ENCODE data around the gene AFG1L. TPM values are rescaled to one million over a fixed set of nuclear protein-coding genes. Genes with fewer than 3 reads are reported as not detected.
A peak's percentile ranks its signal among the peaks of the same experiment; 100 is the strongest.
"Not testable (repeated sequence)": the region's sequence is repeated elsewhere in the genome, so short reads cannot be mapped to it uniquely, and the experiment has no call there.

The AFG1L gene
- total and polyA plus RNA-seq, 8 donors = 0.45 to 18.5 (median 2.9) TPM; not detected in 1

GRCh38 chr6:108287373-108287772 lies 7.5 kb upstream of the AFG1L start:
- TF ChIP-seq POLR2AphosphoS5 (IDR thresholded peaks at IDR 0.05) (no peak), POLR2A (IDR thresholded peaks at IDR 0.05) (no peak), EP300 (IDR thresholded peaks at IDR 0.05) (no peak)
- TF ChIP-seq, protein P1, sequence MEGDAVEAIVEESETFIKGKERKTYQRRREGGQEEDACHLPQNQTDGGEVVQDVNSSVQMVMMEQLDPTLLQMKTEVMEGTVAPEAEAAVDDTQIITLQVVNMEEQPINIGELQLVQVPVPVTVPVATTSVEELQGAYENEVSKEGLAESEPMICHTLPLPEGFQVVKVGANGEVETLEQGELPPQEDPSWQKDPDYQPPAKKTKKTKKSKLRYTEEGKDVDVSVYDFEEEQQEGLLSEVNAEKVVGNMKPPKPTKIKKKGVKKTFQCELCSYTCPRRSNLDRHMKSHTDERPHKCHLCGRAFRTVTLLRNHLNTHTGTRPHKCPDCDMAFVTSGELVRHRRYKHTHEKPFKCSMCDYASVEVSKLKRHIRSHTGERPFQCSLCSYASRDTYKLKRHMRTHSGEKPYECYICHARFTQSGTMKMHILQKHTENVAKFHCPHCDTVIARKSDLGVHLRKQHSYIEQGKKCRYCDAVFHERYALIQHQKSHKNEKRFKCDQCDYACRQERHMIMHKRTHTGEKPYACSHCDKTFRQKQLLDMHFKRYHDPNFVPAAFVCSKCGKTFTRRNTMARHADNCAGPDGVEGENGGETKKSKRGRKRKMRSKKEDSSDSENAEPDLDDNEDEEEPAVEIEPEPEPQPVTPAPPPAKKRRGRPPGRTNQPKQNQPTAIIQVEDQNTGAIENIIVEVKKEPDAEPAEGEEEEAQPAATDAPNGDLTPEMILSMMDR (IDR thresholded peaks at IDR 0.05) = no peak
- Histone ChIP-seq H3K27me3 (no peaks in the 10 kb centered on the region), H3K4me3 (no peak overlapping the region), H3K9me3 (no peaks in the 10 kb centered on the region), H3K4me1 (no peaks in the 10 kb centered on the region), H3K27ac (no peak overlapping the region), H3K36me3 (no peaks in the 10 kb centered on the region)
- intact Hi-C loops (cut with DNase I; ENCODE audit: low total_unique reads) = no loop called here
- 65 to 82% (median 78%) methylated on average over 3 of the region's 3 CpGs for WGBS, 5 donors
- DNase-seq = no peak

GRCh38 chr6:108288742-108289141 lies 6.1 kb upstream of the AFG1L start:
- H3K27me3 ChIP-seq = no peaks in the 10 kb centered on the region
- no peaks in the 10 kb centered on the region for H3K36me3 ChIP-seq
- no peak for TF ChIP-seq POLR2A (IDR thresholded peaks at IDR 0.05)
- TF ChIP-seq POLR2AphosphoS5 (IDR thresholded peaks at IDR 0.05) = no peak
- H3K4me1 ChIP-seq = no peaks in the 10 kb centered on the region
- no peak overlapping the region for H3K27ac ChIP-seq
- intact Hi-C loops (cut with DNase I; ENCODE audit: low total_unique reads) = no loop called here
- no peak for DNase-seq
- H3K9me3 ChIP-seq = no peaks in the 10 kb centered on the region
- no peak overlapping the region for H3K4me3 ChIP-seq

- WGBS, 5 donors = 74 to 82% (median 80%) methylated on average over 4 of the region's 4 CpGs
- H3K9me3 ChIP-seq = no peaks in the 10 kb centered on the region
- no peaks in the 10 kb centered on the region for H3K27me3 ChIP-seq
- H3K4me1 ChIP-seq = peaks cover 12 to 15% (median 14%) of the 10 kb centered on the region in 4 donors
- no peaks in the 10 kb centered on the region for H3K36me3 ChIP-seq
- H3K27ac ChIP-seq = no peak overlapping the region
- no peak for TF ChIP-seq POLR2A (IDR thresholded peaks at IDR 0.05)
- no peak for TF ChIP-seq EP300 (IDR thresholded peaks at IDR 0.05)
- TF ChIP-seq POLR2AphosphoS5 (IDR thresholded peaks at IDR 0.05) = no peak
- TF ChIP-seq, protein P1 (IDR thresholded peaks at IDR 0.05) = no peak
- no peak overlapping the region for H3K4me3 ChIP-seq
- intact Hi-C loops (cut with DNase I; ENCODE audit: low total_unique reads) = no loop called here
- DNase-seq = no peak
These were observed 3.8 kb upstream of the AFG1L start for GRCh38 chr6:108291091-108291490.

DNA sequence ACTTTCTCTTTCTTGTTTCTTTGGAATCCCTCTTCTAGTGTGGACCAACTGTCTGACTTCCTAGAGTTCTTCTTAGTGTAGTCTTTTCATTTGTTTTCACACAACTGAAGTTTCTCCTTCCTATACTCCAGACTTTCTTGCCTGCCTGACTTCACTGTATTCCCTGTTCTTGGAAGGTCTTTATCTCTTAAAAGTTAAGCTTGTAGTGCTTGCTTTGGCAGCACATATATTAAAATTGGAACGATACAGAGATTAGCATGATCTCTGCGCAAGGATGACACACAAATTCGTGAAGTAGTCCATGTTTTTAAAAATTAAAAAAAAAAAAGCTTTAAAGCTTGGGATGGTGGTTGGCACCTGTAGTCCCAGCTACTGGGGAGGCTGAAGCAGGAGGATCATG lies 2.3 kb upstream of the AFG1L start:
- WGBS, 5 donors = 23 to 72% (median 42%) methylated on average over 3 of the region's 3 CpGs
- H3K4me3 ChIP-seq; H3K9me3 ChIP-seq; DNase-seq; intact Hi-C loops (cut with DNase I; ENCODE audit: low total_unique reads); H3K27ac ChIP-seq; H3K27me3 ChIP-seq; H3K36me3 ChIP-seq: not testable (repeated sequence)
- H3K4me1 ChIP-seq = peaks cover 12 to 18% (median 16%) of the 10 kb centered on the region in 4 donors

GRCh38 chr6:108293527-108294296 lies 1.1 kb upstream of the AFG1L start:
- Histone ChIP-seq H3K36me3 (no peaks in the 10 kb centered on the region), H3K27ac (peak overlapping the region; percentile 52 to 97 (median 95)), H3K4me1 (peaks cover 12 to 18% (median 16%) of the 10 kb centered on the region in 4 donors), H3K27me3 (no peaks in the 10 kb centered on the region), H3K4me3 (peak overlapping the region; percentile 62 to 89 (median 80)), H3K9me3 (no peaks in the 10 kb centered on the region)
- WGBS, 5 donors = 92 to 96% (median 95%) methylated on average over 17 to 19 of the region's 19 CpGs
- intact Hi-C loops (cut with DNase I; ENCODE audit: low total_unique reads) = no loop called here
- TF ChIP-seq EP300 (IDR thresholded peaks at IDR 0.05) (no peak), POLR2AphosphoS5 (IDR thresholded peaks at IDR 0.05) (no peak)
- peak in 1 of 2 donors; percentile 6 for DNase-seq

- TF ChIP-seq, protein P1 (IDR thresholded peaks at IDR 0.05) = no peak
- no peak for TF ChIP-seq POLR2AphosphoS5 (IDR thresholded peaks at IDR 0.05)
- no peak for TF ChIP-seq POLR2A (IDR thresholded peaks at IDR 0.05)
- TF ChIP-seq EP300 (IDR thresholded peaks at IDR 0.05) = no peak
- peaks cover 12 to 18% (median 16%) of the 10 kb centered on the region in 4 donors for H3K4me1 ChIP-seq
- no peaks in the 10 kb centered on the region for H3K27me3 ChIP-seq
- H3K36me3 ChIP-seq = no peaks in the 10 kb centered on the region
- 30 to 32% (median 32%) methylated on average over 16 of the region's 16 CpGs for WGBS, 5 donors
- H3K9me3 ChIP-seq = no peaks in the 10 kb centered on the region
- intact Hi-C loops (cut with DNase I; ENCODE audit: low total_unique reads) = no loop called here
- H3K4me3 ChIP-seq = peak overlapping the region; percentile 62 to 89 (median 80)
- no peak for DNase-seq
- peak overlapping the region; percentile 94 to 97 (median 95) for H3K27ac ChIP-seq
These were observed 542 bp upstream of the AFG1L start for GRCh38 chr6:108294297-108294726.

Data from stomach (tissue), 9 donors.